BJ (cell line): ENCODE results near the gene SPAG8. TPM values are rescaled to one million over a fixed set of nuclear protein-coding genes. Genes with fewer than 3 reads are reported as not detected.

Source experiments
- CTCF ChIA-PET: fragments of 350-600 bp; formaldehyde crosslinking; extraction: SDS; loops from one replicate; lab custom pipeline; 2021; ENCODE audit warnings: antibody characterized with exemption, inconsistent platforms; lab: Yijun Ruan, JAX
- POLR2A ChIA-PET: fragments of 300-600 bp; sonication (Branson Sonifier 250); formaldehyde crosslinking; extraction: SDS; loops from one replicate; lab custom pipeline; 2021; ENCODE audit warnings: antibody characterized with exemption; lab: Charles Lee
- DNase-seq: peaks from one replicate; pipeline ENCODE4 v3.0.0-alpha.2; 2011; ENCODE audit warnings: low read depth
- H3K27me3 ChIP-seq: 2 replicates; pipeline ENCODE4 v1.6.0; 2011; ENCODE audit warnings: low read length; ENCODE audit not compliant: control insufficient read depth, insufficient read depth
- H3K36me3 ChIP-seq: 2 replicates; pipeline ENCODE4 v1.5.1; 2011; ENCODE audit warnings: low read length; ENCODE audit not compliant: control insufficient read depth, insufficient read depth
- H3K4me3 ChIP-seq: 2 replicates; pipeline ENCODE4 v1.5.1; 2011; ENCODE audit warnings: low read depth, mild to moderate bottlenecking, control low read depth, low read length
- polyA minus RNA-seq: library from RNA; depleted of rRNA, polyadenylated mRNA; stranded (reverse); fragments of >200 nt; gene quantifications from 2 replicates; pipeline ENCODE4 v1.2.3, GENCODE V29; 2011; rRNA and poly(A)+ RNA removed
- polyA plus RNA-seq: library from polyadenylated mRNA; depleted of rRNA; stranded (reverse); fragments of >200 nt; gene quantifications from 2 replicates; pipeline ENCODE4 v1.2.3, GENCODE V29; 2011; rRNA removed
- TF ChIP-seq, protein P1 (sequence below): IDR thresholded peaks from 2 replicates; pipeline ENCODE4 v1.5.1; 2011; ENCODE audit warnings: low read depth, mild to moderate bottlenecking, control low read depth, inconsistent platforms, low read length, moderate library complexity; ENCODE audit not compliant: insufficient read depth

The SPAG8 gene, protein sequence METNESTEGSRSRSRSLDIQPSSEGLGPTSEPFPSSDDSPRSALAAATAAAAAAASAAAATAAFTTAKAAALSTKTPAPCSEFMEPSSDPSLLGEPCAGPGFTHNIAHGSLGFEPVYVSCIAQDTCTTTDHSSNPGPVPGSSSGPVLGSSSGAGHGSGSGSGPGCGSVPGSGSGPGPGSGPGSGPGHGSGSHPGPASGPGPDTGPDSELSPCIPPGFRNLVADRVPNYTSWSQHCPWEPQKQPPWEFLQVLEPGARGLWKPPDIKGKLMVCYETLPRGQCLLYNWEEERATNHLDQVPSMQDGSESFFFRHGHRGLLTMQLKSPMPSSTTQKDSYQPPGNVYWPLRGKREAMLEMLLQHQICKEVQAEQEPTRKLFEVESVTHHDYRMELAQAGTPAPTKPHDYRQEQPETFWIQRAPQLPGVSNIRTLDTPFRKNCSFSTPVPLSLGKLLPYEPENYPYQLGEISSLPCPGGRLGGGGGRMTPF
- polyA plus RNA-seq (0.50 and 0.85 TPM in 2 replicates), polyA minus RNA-seq (0.31 and 0.62 TPM in 2 replicates)

- peaks cover 9% of the 10 kb centered on the region for H3K36me3 ChIP-seq
- TF ChIP-seq, protein P1, sequence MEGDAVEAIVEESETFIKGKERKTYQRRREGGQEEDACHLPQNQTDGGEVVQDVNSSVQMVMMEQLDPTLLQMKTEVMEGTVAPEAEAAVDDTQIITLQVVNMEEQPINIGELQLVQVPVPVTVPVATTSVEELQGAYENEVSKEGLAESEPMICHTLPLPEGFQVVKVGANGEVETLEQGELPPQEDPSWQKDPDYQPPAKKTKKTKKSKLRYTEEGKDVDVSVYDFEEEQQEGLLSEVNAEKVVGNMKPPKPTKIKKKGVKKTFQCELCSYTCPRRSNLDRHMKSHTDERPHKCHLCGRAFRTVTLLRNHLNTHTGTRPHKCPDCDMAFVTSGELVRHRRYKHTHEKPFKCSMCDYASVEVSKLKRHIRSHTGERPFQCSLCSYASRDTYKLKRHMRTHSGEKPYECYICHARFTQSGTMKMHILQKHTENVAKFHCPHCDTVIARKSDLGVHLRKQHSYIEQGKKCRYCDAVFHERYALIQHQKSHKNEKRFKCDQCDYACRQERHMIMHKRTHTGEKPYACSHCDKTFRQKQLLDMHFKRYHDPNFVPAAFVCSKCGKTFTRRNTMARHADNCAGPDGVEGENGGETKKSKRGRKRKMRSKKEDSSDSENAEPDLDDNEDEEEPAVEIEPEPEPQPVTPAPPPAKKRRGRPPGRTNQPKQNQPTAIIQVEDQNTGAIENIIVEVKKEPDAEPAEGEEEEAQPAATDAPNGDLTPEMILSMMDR, result no peak
- peak; percentile 83 for DNase-seq
- H3K27me3 ChIP-seq, result no peaks in the 10 kb centered on the region
- peak within 1 kb of the TSS; percentile 48 for H3K4me3 ChIP-seq
- CTCF ChIA-PET, result interaction anchor here (0.6 to 5.0 kb wide), 10 partner anchors 13 to 184 kb away, joined by 3 to 46 read pairs (median 4); partner anchors contain the start of genes FAM221B and NPR2
- POLR2A ChIA-PET, result interaction anchor here (0.6 kb wide), 1 partner anchor 18 kb away, joined by 3 read pairs; no protein-coding TSS in a partner anchor
These were observed at the start of gene SPAG8 for GRCh38 chr9:35812025-35812602. TSS of gene SPAG8 (minus strand) at chr9:35812262. CDS start at chr9:35812147, 115 bp downstream.

- TF ChIP-seq, protein P1, result no peak
- Histone ChIP-seq H3K27me3 (peaks cover 12% of the 10 kb centered on the region), H3K36me3 (no peaks in the 10 kb centered on the region), H3K4me3 (no peak overlapping the region)
- POLR2A ChIA-PET, result no interaction called here
- CTCF ChIA-PET, result interaction anchor here (1.0 to 1.1 kb wide), 3 partner anchors 10 to 35 kb away, joined by 3 to 6 read pairs (median 3); no protein-coding TSS in a partner anchor
- no peak for DNase-seq
These were observed 49.3 kb upstream of the SPAG8 start for GRCh38 chr9:35861161-35861897.

GRCh38 chr9:35859990-35860339 is 47.9 kb upstream of the SPAG8 start:
- peaks cover 12% of the 10 kb centered on the region for H3K27me3 ChIP-seq
- no peak for DNase-seq
- TF ChIP-seq, protein P1, result no peak
- POLR2A ChIA-PET, result no interaction called here
- H3K4me3 ChIP-seq, result no peak overlapping the region
- CTCF ChIA-PET, result interaction anchor here (1.3 to 4.6 kb wide), 3 partner anchors 16 to 22 kb away, joined by 3 to 21 read pairs (median 3); no protein-coding TSS in a partner anchor
- no peaks in the 10 kb centered on the region for H3K36me3 ChIP-seq

DNA sequence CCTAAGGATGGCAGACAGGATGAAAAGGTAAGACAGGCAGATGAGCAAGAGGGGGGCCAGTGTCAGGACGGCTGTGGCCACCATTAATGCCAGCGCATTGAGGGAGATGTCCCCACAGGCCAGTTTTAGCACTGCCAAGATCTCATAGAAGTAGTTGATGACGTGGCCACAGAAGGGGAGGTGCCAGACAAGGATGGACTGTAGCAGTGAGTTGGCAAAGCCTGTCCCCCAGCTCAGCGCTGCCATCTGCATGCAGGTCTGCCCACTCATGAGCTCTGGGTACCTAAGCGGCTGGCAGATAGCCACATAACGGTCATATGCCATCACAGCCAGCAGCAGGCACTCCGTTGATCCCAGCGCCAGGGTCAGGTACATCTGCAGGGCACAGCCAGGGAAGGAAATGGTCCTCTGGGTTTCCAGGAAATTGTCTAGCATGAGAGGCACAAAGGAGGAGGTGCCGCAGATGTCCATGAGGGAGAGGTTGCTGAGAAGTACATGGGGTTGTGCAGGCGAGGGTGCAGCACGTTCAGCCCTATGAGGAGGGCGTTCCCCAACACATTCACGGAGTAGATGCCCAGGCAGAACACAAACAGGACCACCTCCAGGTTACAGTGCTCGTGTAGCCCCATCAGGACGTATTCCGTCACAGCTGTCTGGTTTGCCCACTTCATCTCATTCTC is 47.4 kb upstream of the SPAG8 start:
- TF ChIP-seq, protein P1, result no peak
- H3K27me3 ChIP-seq, result peaks cover 12% of the 10 kb centered on the region
- ChIA-PET CTCF (interaction anchor here (1.3 to 4.6 kb wide), 4 partner anchors 17 to 69 kb away, joined by 3 to 21 read pairs (median 3); no protein-coding TSS in a partner anchor), POLR2A (no interaction called here)
- H3K4me3 ChIP-seq, result no peak overlapping the region
- DNase-seq, result no peak
- H3K36me3 ChIP-seq, result no peaks in the 10 kb centered on the region
